Stimulated activated CD8-positive, alpha-beta memory T cell treated with anti-CD3 and anti-CD28 coated beads, Interleukin-2, amount 100 ng/mL, for 1 hour (primary cell): ENCODE results near the gene MAP4K4.

ENCODE experiments used
- DNase-seq, 2 donors: peaks; one replicate each; pipeline ENCODE4 v3.0.0-alpha.2; 2020; ENCODE audit warnings: low read depth in 2 of 2

MAP4K4 gene

DNA sequence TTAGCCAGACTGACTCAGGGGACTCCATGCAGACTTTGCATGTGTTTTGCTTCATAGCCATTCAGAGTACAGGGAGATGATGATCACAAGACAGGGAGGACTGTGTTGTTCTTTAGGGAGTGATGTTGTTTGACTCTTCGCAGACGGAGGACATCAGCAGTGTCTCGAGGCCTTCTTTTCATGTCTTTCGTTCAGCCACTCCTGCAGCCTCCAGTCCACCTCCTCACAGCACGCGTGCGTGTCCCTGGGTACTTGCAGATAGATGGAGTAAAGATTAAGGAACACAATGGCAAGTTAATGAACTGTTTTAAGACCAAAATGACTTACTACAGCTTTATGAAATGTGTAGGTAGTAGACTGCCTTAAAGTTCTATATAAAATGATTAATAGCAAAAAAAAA, 114.7 kb downstream of the MAP4K4 start:
- DNase-seq = no peak

DNA sequence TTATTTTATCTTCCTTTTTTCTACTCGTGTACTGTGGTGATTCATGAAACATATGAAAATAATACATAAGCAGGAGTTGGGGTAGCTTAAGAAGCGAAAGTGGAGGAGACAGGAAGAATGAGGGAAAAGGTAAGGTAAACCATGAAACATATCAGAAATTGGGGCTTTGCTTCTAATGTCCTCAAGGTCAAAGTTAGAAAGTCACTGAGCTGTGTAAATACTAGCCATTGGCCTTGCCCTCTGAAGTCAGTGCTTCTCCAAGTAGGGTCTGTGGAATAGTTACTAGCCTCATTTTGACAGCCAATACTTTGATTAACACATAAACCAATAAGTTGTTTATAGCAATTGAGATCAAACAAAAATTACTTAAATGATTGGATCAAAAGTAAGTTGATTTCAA, 117.2 kb downstream of the MAP4K4 start:
- no peak for DNase-seq

DNA sequence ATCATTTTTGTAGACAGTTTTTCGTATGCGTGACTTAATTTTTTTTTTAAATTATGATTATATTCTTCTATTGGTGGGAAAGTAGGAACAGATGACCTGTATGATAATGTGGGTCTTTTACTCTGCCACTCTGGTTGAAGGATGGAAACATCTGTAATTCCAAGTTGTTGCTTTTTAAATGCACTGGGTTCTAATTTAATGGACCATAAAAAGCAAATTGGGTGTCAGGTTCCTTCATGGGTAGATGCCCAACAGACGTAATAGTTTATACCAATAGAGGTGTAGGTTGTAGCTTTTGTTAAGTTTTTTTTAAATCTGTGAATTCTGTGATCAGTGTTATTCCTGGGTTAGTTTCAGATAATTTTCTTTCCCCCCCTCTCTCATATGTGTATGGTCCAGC, 117.6 kb downstream of the MAP4K4 start:
- no peak for DNase-seq

DNA sequence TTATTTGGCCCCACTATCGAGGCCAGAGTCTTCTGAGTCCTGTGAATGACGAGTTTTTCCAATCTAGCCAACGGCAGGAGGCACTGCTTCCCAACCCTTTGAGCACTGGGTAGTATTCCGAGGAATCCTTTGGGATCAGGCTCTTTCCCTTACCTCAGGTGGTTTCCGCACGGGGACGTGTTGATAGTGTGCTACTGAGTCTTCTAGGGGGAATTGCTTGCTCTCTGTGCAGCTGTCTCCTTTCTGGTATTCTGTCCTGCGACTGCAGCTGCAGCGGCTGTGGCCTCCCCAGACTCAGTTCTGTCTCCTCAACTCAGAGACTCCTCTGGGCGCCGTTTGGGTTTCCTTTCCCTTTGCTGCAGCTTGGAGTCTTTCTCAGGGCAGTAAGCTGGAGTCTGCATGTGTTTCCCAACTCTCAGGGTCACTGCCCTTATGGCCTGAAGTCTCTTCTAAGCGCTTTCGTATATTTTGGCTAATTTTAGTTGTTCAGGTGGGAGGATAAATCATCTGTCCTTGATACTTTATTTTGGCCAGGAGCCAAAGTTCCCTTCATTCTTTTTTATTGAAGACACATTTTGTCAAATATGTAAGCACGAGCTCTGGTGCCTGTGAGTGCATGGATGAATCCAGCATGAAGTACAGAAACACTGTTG, 118.4 kb downstream of the MAP4K4 start:
- no peak for DNase-seq

DNA sequence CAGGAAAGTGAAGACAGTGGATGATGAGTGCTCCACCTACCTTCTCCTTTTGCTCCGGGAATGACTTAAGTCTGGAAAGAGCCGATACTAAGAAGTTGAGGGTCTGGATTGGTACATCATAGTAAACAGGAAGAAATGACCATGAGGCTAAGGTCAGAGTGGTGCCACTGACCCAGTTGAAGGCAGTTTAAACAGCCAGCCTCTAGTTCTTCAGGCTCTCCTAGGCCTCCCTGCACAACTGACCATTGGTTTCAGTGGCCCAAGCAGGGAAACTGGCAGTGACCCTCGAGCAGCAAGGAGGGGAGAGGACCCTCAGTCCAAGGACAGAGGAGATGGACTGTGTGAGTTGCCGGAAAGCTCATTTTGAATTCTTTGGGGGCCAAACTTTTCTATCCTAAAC, 119.1 kb downstream of the MAP4K4 start:
- DNase-seq = no peak

DNA sequence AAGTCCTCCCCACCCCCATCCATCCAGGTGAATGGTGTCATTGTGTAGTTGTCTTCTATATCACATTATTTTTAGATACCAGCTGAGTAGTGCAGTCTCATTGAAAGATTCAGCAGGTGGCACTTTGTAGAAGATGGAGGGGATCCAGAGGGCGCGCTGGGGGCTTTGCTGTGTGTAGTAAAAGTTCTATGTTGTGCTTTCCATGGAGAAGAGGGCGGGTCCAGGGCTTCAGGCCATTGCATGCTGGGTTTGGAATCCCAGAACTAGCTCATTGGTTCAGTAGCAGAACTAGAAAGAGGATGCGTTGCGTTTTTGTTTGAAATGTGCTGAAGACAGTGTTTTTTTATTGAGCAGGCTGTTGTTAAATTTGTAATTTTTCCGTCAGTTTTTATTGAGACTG, 120.0 kb downstream of the MAP4K4 start:
- DNase-seq = no peak

DNA sequence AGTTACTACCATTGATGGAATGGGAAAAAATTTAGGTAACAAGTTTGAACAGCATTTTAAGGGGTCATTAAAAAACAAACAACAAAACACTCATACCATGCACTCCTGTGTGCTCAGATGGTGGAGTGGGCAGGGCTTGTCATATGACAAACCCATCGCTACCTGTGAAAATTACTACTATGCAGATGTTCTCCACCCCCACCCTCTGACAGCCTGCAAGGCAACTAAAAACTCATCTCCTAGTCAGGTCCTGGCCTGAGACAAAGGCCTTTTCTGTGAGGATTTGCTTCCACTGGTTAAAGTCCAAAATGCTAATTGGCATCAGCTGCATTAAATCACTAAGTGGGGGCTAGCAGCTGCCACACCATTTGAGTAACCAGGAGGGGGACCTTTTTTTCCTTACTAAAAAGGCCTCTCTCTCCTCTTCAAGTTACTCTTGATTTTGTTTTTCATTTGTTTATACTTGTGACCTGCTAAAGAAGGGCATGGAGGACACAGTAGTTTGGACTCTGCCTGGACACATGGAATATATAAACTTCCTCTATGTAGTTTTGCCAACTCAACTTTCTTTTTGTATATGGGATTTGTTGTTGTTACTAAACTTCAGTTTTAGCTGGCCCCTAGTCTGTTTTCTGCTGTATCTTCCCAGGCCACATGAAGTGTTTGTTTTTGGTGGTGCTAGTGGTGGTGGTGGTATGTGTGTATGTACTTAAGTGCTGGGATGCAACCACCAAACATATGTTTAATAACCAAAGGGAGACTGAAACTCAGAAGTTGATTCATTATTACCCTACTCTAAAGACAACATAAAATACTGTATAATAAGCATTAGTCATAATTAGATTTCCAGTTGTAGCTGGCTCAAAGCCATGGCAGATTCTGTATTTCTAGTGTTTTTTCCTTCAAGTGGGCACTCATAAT, 121.3 kb downstream of the MAP4K4 start:
- DNase-seq = no peak

DNA sequence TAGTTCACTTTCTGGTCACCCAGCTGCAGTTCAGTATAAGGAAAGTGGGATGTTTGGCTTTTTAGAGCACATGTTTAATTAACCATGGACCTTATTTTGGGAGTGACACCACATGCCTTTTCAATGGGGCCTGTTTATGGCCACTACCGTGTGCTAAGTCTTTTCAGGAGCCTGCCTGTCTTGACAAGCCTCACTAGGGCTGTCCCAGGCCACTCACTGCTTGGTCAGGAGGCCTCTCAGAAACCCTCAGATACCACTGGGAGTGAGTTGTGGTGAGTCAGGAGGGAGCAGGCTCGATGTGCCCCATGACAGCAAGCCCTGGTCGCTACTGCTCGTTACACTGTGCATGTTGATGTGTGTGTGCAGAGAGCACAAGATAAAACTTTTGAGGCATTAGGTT, 123.0 kb downstream of the MAP4K4 start:
- no peak for DNase-seq

DNA sequence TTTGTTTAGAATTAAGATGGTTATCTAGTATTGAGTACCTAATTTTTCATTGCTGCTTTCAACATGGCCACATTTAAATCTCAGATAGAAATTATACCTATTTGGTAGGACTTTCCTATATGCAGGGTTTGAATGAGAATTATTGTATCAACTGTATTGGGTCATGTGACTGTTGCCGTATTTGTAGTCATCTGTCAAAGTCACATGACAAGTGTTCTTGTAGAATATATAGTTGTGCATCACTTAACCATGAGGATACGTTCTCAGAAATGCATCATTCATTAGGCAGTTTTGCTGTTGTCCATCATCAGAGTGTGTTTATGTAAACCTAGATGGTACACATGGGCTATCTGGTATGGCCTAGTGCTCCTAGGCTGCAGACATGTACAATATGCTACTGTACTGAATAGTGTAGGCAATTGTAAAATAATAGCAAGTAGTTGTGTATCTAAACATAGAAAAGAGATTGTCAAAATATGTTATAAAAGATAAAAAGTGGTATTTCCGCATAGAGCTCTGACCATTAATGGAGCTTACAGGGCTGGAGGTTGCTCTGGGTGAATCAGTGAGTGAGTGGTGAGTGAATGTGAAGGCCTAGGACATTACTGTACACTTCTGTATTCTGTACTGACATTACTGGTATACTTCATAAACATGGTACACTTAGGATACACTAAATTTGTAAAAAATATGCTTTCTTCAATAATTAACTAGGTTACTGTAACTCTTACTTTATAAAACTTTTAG, 123.7 kb downstream of the MAP4K4 start:
- no peak for DNase-seq

DNA sequence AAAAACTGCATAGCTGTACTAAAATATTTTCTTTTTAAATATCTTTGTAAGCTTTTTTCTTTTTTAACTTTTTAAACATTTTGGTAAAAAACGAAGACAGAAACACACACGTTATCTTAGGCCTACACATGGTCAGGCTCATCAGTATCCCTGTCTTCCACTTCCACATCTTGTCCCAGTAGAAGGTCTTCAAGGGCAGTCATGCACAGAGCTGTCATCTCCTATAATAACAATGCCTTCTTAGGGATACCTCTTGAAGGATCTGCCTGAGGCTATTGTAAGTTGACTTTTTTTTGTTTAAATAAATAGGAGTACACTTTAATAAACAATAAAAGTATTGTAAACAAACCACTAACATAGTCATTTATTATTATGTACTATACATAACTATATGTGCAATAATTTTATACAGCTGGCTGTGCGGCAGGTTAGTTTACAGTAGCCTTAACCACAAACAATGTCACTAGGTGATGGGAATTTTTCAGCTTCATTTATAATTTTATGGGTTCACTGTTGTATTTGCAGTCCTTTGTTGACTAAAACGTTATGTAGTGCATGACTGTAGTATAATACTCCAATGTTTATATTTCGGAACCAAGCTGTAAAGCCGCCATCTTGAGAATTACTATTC, 124.4 kb downstream of the MAP4K4 start:
- no peak for DNase-seq

DNA sequence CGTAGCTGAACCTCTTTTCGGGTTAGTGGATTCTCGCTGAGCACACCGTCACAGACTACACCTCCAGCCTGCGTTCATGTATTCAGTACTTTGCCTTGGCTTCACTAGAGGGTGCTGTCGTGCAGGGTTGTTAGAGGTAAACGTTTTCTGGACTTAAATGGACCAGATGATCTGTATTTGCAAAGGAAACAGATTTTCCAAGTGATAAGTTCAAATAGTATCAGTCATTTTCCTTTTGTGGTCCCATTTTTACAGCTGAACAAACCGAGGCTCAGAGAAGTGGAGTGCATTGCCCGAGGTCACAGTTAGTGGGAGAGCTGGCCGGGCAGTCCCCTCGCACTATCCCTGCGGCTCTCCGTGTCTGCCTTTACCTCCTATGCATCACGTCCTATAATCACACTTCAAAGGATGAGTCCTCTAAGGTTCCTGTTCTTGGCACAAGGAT, 125.9 kb downstream of the MAP4K4 start:
- peak; percentile 33 to 46 for DNase-seq

DNA sequence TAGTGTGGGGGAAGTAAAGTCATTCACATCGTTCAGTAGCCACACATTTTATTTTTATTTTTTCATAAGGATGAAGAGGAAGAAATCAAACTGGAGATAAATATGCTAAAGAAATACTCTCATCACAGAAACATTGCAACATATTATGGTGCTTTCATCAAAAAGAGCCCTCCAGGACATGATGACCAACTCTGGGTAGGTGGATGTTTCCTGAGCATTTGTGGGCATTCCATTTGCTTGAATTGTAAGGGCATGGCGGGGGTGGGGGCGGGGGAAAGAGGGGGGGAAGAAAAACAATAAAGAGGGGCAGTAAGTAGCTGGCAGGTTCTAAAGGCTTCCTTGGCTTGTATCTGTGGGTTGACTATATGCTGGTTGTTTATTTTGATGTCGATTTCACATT, 126.4 kb downstream of the MAP4K4 start:
- DNase-seq = no peak

DNA sequence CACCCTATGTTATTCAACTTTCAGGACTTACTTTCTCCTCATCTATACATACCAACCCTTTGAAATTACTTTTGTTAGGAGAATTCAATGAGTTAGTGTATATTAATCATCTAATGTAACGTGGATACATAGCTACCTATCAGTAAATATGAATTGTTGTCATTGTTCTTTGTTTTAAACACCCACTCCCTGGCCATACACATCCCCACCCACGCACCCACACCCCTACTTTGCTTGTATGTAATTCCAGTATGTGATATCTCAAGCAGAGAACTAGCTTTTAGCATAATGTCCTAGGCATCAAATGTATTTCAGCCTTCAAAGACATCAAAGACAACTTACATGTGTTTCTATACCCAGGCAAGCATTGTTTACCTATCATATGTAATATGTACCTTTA, 129.2 kb downstream of the MAP4K4 start:
- DNase-seq = no peak

DNA sequence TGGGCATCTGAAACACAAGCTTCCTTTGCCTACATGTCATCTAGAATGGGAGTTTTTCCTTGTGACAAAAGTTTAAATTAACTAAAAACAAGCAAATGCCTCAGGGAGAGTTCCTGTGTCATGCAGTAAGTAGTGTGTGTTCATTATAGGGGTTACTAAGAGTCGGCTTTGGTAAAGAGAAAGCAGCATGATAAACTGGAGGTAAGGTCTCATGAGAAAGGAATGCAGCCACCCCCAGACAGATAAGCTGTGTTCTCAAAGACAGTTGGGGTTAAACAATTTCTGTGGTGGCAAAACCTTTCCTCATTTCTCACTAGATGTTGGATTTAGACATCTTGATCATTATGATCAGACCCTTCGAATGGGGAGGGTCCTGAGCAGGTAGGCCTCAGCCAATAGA, 129.7 kb downstream of the MAP4K4 start:
- no peak for DNase-seq

DNA sequence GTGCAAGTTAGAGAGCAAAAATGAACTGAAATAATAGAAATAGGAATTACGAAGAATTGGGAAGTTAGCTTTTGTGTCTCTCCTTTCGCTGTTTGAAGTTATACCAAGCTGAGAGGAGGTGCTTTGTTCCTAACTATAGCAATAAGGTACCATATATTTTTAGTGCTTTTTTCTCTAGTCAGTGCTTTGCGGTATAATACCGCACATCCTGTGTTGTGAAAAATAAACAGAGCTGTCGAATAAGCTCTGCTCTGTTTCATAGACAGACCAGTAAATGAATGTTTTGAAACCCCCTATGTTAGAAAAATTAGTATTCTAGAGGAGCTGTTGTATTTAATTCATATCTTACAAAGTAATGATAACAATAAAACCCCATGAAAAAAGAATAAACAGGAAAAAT, 130.8 kb downstream of the MAP4K4 start:
- DNase-seq = no peak

DNA sequence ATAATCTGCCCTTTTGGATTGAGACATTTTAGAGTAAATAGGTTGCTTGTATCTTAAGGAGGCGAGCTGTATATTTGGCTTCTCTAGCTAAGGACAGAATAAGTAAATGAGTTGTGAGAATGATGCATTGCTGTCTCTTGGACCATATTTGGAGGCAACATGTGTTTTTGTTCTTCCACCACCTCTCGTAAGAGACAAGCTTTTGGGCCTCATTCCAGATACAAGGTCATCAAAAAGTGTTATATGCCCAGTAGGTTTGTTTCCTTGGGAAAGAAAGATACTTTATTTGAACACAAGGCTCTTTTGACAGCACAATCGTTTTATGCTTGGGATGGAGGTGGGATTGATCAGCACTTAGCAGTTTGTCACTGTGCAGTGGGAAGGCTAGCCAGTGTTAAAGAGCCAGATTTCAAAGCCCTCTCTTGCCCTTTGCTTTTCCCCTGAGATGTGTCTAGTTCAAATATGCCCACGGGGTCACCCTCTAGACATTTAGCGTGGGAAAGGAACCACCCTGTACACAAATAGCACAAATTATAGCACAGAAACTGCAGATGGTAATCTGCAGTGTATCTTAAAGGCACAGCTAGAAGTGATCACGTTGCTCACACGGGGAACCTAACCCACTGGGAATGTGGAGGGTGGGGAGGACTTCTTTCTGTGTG, 131.3 kb downstream of the MAP4K4 start:
- DNase-seq = no peak

DNA sequence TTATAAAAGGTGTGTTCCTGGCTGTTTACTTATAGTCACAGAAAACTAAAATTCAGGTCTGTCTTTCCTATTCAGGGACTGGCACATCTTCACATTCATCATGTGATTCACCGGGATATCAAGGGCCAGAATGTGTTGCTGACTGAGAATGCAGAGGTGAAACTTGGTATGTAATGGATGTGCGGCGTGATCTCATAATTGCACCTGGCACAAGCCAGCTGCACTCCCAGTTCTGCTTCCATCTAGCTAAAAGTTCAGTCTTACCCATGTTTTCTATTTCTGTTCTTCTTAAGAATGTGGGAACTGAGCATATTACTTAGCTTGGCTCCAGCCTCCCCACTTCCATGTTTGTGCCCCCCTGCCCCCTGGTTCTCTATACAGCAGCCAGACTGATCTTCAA, 131.9 kb downstream of the MAP4K4 start:
- no peak for DNase-seq

DNA sequence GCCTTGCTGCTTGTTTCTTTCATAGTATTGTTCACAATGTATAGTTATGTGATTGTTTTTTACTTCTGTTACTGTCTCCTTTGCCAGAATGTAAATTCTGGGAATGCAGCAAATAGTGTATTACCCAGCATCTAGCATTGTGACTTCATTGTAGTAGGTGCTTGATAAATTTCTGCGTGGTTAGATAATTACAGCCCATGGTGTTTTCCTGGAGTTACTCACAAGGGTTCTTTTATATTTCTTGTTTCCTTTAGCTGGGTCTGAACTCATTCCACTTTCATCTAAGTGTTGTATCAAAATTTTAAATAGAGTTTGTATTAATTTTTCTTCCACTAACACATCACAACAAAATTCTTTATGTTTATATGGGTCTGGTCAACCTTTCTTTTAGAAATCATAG, 132.6 kb downstream of the MAP4K4 start:
- DNase-seq = no peak

DNA sequence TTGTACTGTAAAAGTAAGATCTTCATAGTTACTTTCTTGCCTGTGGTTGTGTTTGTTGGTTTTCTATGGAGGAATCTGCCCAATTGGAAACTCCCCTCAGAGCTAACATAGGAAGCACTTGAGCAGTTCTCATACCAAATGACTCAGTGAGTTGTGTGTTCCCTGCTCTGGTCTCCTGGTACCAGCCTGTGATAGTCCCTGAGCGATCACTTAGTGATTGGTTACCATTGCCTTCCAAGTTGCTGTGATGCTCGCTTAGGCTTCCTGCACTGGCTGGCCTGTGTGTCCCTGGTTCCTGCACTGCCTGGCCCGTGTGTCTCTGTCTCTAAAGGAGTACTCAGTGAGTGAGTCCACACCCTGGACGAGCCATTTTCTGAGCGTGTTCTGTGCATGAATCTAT, 133.0 kb downstream of the MAP4K4 start:
- DNase-seq = no peak

DNA sequence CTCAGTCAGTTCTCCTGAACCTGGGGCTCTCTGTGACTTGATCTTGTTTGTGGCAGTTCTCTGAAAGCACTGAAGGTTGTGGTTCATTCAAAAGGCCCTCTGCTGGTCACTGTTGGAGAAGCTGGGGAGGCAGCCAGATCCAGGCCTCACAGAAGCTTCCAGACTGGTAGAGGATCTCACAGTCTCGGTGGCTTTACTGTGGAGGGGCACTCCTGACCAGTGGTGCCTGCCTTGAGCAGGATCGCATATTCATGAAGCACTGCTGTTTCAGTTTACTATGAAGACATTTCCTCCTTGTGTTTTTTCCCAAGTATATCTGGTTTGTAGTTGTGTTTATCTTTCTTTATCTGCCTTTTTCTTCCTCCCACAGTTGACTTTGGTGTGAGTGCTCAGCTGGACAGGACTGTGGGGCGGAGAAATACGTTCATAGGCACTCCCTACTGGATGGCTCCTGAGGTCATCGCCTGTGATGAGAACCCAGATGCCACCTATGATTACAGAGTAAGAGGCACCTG, 133.9 kb downstream of the MAP4K4 start:
- peak; percentile 17 to 25 for DNase-seq

DNA sequence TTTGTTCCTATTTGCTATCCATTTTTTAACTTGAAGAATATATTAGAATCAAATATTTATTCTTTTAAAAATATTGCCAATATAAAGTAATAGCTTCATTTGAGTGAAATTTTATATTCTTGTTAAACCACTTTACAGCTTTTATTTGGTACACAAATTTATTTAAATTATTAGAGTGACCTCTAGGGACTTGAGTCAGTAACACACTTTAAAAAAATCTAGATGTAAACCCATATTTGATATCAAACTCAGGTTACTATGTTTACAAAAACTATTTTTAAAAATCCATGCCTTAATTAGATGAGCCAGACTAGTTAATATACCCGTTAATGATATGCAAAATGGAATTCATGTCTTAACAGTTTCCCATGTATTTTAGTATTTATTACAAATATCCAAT, 134.6 kb downstream of the MAP4K4 start:
- DNase-seq = no peak
